Endodermal cell (in vitro differentiated cells): ENCODE data around the gene AMH. TPM values are rescaled to one million over a fixed set of nuclear protein-coding genes. Genes with fewer than 3 reads are reported as not detected.

Source experiments
- DNase-seq: peaks from one replicate; pipeline ENCODE4 v3.0.0-alpha.2; 2017
- H3K27ac ChIP-seq: 2 replicates; pipeline ENCODE4 v1.5.1; 2013; ENCODE audit warnings: mild to moderate bottlenecking, low read depth, low read length, moderate library complexity
- H3K27me3 ChIP-seq: 2 replicates; pipeline ENCODE4 v1.6.1; 2013; ENCODE audit warnings: mild to moderate bottlenecking, low read length, moderate library complexity; ENCODE audit not compliant: insufficient read depth, control insufficient read depth, poor library complexity, severe bottlenecking
- H3K36me3 ChIP-seq: 2 replicates; pipeline ENCODE4 v1.7.0; 2013; ENCODE audit warnings: mild to moderate bottlenecking, low read length, moderate library complexity; ENCODE audit not compliant: control insufficient read depth, insufficient read depth
- H3K4me1 ChIP-seq: one replicate; pipeline ENCODE4 v1.7.0; 2013; ENCODE audit warnings: low read length; ENCODE audit not compliant: control insufficient read depth, insufficient read depth
- H3K4me3 ChIP-seq: 2 replicates; pipeline ENCODE4 v1.5.1; 2013; ENCODE audit warnings: mild to moderate bottlenecking, low read length, moderate library complexity
- H3K9ac ChIP-seq: 2 replicates; pipeline ENCODE4 v1.6.1; 2013; ENCODE audit warnings: mild to moderate bottlenecking, low read length, moderate library complexity; ENCODE audit not compliant: poor library complexity, severe bottlenecking; ENCODE audit errors: extremely low read depth
- H3K9me3 ChIP-seq: 2 replicates; pipeline ENCODE4 v1.6.1; 2013; ENCODE audit warnings: mild to moderate bottlenecking, low read length, moderate library complexity; ENCODE audit not compliant: control insufficient read depth
- H3K27ac Mint-ChIP-seq: 2 replicates; pipeline ENCODE4 v1.8.0; 2020; ENCODE audit warnings: mixed read lengths
- H3K27me3 Mint-ChIP-seq: 2 replicates; pipeline ENCODE4 v1.8.0; 2021; ENCODE audit warnings: mild to moderate bottlenecking, mixed read lengths; ENCODE audit not compliant: insufficient read depth
- H3K36me3 Mint-ChIP-seq: 2 replicates; pipeline ENCODE4 v1.8.0; 2020; ENCODE audit warnings: low read depth, mixed read lengths
- H3K4me1 Mint-ChIP-seq: 2 replicates; pipeline ENCODE4 v1.8.0; 2020; ENCODE audit warnings: mixed read lengths
- H3K4me3 Mint-ChIP-seq: 2 replicates; pipeline ENCODE4 v1.8.0; 2020; ENCODE audit warnings: mild to moderate bottlenecking, moderate library complexity, mixed read lengths
- H3K9me3 Mint-ChIP-seq: 2 replicates; pipeline ENCODE4 v1.8.0; 2020; ENCODE audit warnings: mild to moderate bottlenecking, mixed read lengths
- WGBS, 2 experiments: methylation state at CpG; one replicate each; pipeline versions ENCODE4 v1.1.5 to v1.1.7; 2013; ENCODE audit warnings: missing lambda C conversion rate in 2 of 2, mixed read lengths in 1 of 2; ENCODE audit not compliant: insufficient coverage in 1 of 2, insufficient read length in 1 of 2; 5-methylcytosine and 5-hydroxymethylcytosine counted together
- total RNA-seq, 2 donors: library from RNA; stranded (reverse); fragmentation: NEBNext Ultra II Directional in 1 of 2; extraction: Animal tissue kit (Norgen Biotek cat#: 25700) in 1 of 2; gene quantifications; 2 replicates in 1 of 2; 3 replicates in 1 of 2; pipeline ENCODE4 v1.2.1, GENCODE V29; 2021
- TF ChIP-seq, protein P1 (sequence below): fragments of 200-600 bp; sonication (generic); conservative IDR thresholded peaks from 2 replicates; pipeline ENCODE4 v1.5.0; 2021; ENCODE audit warnings: antibody characterized with exemption, mild to moderate bottlenecking

Gene AMH
- total RNA-seq, 2 donors from 2014 or later, result 20.5 to 35.1 TPM

DNA sequence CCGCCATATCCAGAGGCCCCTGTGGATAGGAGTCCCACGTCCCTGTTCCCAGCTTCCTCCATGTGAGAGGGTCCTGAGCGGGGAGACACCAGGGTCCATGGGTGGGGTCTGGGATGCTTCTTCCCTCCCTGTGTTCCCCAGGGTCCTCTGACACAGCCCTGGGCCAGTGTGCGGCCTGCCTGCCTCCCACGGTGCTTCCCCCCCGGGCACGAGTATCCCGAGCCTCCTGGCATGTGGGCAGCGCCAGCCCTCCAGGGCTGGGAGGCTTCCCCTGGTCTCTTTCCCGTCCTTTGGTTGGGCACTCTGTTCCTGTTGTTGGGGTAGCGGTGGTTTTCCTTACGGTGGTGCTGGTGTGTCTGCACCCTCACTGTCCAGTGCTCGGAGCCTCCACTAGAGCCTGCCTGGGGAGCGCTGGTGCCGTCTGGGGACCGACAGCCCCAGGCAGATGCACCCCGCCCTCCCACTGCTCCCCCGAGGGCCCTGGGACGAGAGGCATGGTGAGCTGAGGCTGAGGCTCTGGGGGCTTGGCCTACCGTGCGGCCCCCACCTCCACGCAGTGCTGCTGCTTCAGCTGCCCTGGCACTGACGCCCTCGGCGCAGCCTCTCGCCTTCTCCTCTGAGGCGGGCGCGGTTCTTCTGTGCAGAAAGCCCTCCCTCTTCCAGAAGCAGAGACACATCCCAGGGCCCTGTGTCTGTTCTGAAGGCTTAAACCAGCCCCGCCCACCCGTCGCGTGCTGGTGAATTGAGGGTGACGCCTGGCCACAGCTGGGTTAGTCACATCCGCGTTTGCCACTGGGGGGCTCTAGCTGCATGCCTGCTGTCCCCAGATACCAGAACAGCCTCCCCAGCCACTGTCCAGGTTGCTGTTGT is 40.9 kb upstream of the AMH start:
- Histone ChIP-seq H3K9ac (no peak overlapping the region), H3K4me3 (no peak overlapping the region), H3K9me3 (no peaks in the 10 kb centered on the region), H3K4me1 (no peaks in the 10 kb centered on the region), H3K27me3 (no peaks in the 10 kb centered on the region), H3K36me3 (peaks cover 30% of the 10 kb centered on the region), H3K27ac (no peak overlapping the region)
- Mint-ChIP-seq H3K27me3 (no peaks in the 10 kb centered on the region), H3K36me3 (peaks cover 33% of the 10 kb centered on the region), H3K4me3 (no peak overlapping the region), H3K4me1 (no peaks in the 10 kb centered on the region), H3K9me3 (no peaks in the 10 kb centered on the region), H3K27ac (no peak overlapping the region)
- peak; percentile 80 for DNase-seq
- 83 to 85% methylated on average over 18 to 36 of the region's 36 CpGs for WGBS, 2 experiments
- TF ChIP-seq, protein P1, sequence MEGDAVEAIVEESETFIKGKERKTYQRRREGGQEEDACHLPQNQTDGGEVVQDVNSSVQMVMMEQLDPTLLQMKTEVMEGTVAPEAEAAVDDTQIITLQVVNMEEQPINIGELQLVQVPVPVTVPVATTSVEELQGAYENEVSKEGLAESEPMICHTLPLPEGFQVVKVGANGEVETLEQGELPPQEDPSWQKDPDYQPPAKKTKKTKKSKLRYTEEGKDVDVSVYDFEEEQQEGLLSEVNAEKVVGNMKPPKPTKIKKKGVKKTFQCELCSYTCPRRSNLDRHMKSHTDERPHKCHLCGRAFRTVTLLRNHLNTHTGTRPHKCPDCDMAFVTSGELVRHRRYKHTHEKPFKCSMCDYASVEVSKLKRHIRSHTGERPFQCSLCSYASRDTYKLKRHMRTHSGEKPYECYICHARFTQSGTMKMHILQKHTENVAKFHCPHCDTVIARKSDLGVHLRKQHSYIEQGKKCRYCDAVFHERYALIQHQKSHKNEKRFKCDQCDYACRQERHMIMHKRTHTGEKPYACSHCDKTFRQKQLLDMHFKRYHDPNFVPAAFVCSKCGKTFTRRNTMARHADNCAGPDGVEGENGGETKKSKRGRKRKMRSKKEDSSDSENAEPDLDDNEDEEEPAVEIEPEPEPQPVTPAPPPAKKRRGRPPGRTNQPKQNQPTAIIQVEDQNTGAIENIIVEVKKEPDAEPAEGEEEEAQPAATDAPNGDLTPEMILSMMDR, result peak; percentile 19

DNA sequence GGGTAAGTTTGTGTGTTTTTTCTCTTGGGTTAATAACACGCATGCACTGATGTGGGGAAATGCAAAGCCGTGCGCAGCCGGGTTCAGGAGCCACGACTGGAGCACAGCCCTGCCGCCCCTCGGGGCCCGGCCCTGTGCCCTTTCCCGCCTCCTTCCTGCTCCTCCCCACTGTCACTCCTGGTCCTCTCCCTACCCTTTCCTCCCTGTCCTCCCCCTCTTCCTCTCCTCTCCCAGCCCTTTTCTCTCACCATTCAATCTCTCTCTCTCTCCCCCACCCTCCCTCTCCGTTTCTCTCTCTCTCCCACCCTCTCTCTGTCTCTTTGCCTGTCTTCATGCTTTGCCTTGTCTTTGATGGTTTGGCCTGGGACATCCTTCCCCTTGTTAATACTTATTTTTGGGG is 40.1 kb upstream of the AMH start:
- no peak overlapping the region for H3K4me3 Mint-ChIP-seq
- H3K27me3 Mint-ChIP-seq, result no peaks in the 10 kb centered on the region
- TF ChIP-seq, protein P1, result no peak
- Histone ChIP-seq H3K4me1 (no peaks in the 10 kb centered on the region), H3K9me3 (no peaks in the 10 kb centered on the region), H3K27me3 (no peaks in the 10 kb centered on the region), H3K36me3 (peaks cover 30% of the 10 kb centered on the region), H3K27ac (no peak overlapping the region), H3K4me3 (no peak overlapping the region), H3K9ac (no peak overlapping the region)
- no peak for DNase-seq
- peaks cover 32% of the 10 kb centered on the region for H3K36me3 Mint-ChIP-seq
- no peaks in the 10 kb centered on the region for H3K4me1 Mint-ChIP-seq
- no peak overlapping the region for H3K27ac Mint-ChIP-seq
- 84 to 92% methylated on average over 8 to 10 of the region's 10 CpGs for WGBS, 2 experiments
- no peaks in the 10 kb centered on the region for H3K9me3 Mint-ChIP-seq

DNA sequence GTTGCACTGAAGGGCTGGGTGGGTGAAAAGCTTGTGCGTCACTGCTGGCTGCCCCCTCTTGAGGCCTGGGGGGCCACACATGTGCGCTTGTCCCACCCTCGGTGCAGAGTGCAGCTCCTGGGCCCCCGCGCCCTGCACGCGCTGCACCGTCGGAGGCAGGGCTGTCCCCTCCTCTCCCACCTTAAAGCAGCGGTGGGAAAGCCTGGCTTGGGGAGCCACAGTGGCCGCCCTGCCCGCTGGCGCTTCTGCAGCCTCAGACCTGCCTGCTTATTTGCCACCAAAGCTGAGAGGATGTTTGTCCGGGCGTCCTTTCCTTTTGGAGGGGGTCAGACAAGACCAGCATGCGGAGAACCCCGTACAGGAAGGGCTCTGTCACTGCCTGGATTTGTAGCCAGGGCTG is 39.7 kb upstream of the AMH start:
- Histone ChIP-seq H3K9me3 (no peaks in the 10 kb centered on the region), H3K27ac (no peak overlapping the region), H3K27me3 (no peaks in the 10 kb centered on the region), H3K4me3 (no peak overlapping the region), H3K4me1 (no peaks in the 10 kb centered on the region), H3K36me3 (peaks cover 29% of the 10 kb centered on the region), H3K9ac (no peak overlapping the region)
- no peaks in the 10 kb centered on the region for H3K4me1 Mint-ChIP-seq
- no peak for DNase-seq
- 97% methylated on average over 12 to 17 of the region's 17 CpGs for WGBS, 2 experiments
- H3K9me3 Mint-ChIP-seq, result no peaks in the 10 kb centered on the region
- TF ChIP-seq, protein P1, result no peak
- no peaks in the 10 kb centered on the region for H3K27me3 Mint-ChIP-seq
- no peak overlapping the region for H3K27ac Mint-ChIP-seq
- no peak overlapping the region for H3K4me3 Mint-ChIP-seq
- H3K36me3 Mint-ChIP-seq, result peaks cover 28% of the 10 kb centered on the region
